Thyroid gland (tissue), 4 donors: ENCODE measurements around the gene PDAP1.

Experiments
- CTCF ChIP-seq, 6 experiments: fragments of 200-600 bp in 3 of 6; fragments of 450-650 bp in 3 of 6; sonication (generic) in 3 of 6; IDR thresholded peaks; one replicate each; pipeline ENCODE4 v1.5.1; 2016 to 2019; ENCODE audit warnings: antibody characterized with exemption in 6 of 6, mild to moderate bottlenecking in 2 of 6, inconsistent platforms in 1 of 6, moderate library complexity in 1 of 6
- POLR2A ChIP-seq, 2 donors: fragments of 450-650 bp; IDR thresholded peaks; one replicate each; pipeline ENCODE4 v1.6.1; 2017; ENCODE audit warnings: antibody characterized with exemption in 2 of 2, mild to moderate bottlenecking in 2 of 2, moderate library complexity in 1 of 2

- TF ChIP-seq POLR2A (IDR thresholded peaks at IDR 0.05) (no peak), CTCF (IDR thresholded peaks at IDR 0.05) (no peak)
Observed at GRCh38 chr7:99446096-99446495, 37.7 kb upstream of the PDAP1 start.
